Measurements from ENCODE around the gene KLF18.
"Not testable (repeated sequence)": the region's sequence is repeated elsewhere in the genome, so short reads cannot be mapped to it uniquely, and the experiment has no call there.

KLF18 gene

GRCh38 chr1:44141531-44141930 is at the start of gene KLF18:
Gene KLF18, minus strand, starts transcription at chr1:44141631. Its CDS starts 0 bp downstream, at chr1:44141631.
- no peak for DNase-seq

GRCh38 chr1:44174630-44175029 is 33.2 kb upstream of the KLF18 start:
- DNase-seq, result no peak

GRCh38 chr1:44170281-44170823 is 28.9 kb upstream of the KLF18 start:
- no peak for DNase-seq

GRCh38 chr1:44168520-44169098 is 27.2 kb upstream of the KLF18 start:
- DNase-seq, result no peak

DNA sequence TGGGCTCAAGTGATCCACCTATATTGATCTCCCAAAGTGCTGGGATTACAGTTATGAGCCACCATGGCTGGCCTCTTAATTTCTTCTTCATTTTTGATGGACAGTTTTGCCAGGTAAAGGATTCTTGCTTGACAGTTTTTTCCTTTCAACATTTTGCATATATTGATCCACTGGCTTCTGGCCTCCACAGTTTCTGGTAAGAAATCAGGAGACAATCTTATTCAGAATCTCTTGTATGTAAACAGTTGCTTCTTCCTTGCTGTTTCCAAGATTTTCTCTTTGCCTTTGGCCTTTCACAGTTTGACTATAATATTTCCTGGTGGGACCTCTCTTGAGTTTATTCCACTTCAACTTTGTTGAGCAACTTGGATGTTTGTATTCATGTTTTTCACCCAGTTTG is 20.1 kb upstream of the KLF18 start:
- DNase-seq, result no peak

- no peak for DNase-seq
Measured at GRCh38 chr1:44158871-44159270, 17.4 kb upstream of the KLF18 start.

DNA sequence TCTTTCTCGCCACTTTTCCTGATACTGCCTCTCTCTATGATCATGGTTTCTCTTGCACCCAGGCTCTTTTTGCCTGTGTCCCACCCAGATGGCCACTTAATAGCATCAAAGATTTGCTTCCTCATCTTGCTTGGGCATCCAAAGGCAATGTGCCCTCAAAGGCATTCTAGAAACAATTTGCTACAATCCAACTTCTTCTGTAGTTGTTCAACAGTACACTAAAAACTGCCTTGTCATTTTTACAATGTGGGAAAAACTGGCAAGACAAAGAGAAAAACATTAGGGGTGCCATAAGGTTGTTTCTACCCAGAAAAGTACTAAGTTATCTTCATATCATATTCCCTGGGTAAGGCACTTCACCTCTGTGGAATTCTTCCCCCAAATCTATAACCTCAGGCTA is 16.5 kb upstream of the KLF18 start:
- no peak for DNase-seq

DNA sequence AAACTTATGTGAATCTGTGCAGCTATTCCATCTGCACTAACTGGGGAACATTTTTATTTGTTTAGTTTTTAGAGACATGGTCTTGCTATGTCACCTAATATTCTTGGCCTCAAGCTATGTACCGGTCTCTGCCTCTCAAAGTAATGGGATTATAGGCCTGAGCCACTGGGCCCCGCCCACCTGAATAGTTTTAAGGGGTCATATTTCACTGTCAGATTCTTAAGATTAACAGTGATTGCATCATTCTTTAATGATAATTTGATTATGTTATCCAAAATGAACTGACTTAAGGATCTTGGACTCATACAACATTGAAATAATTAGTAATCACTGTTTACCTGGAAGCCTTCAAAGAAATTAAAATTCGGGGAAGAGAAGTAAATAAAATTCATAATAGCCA is 12.6 kb upstream of the KLF18 start:
- DNase-seq, result no peak

DNA sequence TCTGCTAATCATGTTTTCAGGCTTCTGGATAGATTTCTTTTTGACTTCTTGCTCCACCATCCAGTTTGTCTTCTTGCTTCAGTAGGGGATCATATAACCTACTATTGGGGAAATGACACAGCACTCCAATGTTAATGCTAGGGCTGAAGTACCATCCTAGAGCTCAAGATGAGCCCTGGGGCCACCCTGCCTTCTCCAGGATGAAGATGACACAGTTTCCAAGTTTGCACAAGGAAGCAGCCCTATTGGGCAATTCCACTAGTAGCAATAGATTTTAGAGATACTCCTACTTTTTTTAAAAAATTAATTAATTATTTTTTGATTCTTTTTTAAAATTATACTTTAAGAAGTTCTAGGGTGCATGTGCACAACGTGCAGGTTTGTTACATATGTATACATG is 11.3 kb upstream of the KLF18 start:
- no peak for DNase-seq

DNA sequence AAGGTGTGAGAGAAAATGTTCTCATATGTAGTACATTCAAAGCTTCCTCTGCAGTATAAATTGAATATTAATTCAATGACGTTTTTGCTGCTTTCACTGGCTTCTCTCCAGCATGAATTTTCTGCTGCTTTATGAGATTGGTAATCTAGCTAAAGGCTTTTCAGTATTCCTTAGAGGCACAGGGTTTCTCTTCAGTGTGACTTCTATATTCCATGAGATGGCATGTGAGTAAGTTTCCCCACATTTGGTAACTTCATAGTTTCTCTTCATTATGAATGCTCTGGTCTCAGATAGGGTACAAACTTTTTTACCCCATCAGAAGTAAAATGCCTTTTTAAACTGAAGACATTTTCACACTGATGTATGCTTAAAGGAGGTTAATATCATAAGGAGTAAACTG is 10.4 kb upstream of the KLF18 start:
- no peak for DNase-seq

DNA sequence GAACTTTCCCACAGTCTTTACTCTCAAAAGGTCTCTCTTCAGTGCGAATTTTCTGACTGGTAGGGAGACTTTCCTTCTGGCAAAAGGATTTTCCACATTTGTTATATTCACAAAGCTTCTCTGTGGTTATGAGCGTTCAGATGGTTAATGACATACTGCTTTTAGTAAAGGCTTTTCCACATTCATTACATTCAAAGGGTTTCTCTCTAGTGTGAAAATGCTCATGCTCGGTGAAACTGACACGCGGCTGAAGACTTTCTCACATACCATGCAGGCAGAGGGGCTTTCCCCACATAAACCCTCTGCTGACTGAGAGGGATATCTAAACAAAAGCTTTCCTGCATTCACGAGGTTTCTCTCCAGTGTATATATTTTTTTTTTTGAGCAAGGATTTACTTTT is 9.9 kb upstream of the KLF18 start:
- DNase-seq, result no peak

DNA sequence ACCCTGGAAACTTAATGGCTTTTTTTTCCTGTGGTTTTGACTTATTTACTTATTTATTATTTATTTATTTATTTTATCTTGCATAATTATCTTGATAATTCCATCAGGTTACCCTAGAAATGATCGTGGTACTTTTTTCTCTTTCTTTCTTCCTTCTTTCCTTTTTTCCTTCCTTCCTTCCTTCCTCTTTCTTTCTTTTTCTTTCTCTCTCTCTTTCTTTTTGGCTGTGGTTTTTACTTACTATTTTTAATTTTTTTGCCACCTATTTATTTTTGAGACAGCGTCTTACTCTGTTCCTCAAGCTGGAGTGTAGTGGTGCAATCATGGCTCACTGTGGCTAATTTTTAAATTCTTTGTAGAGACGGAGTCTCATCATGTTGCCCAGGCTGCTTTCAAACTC is 6.2 kb upstream of the KLF18 start:
- DNase-seq, result no peak

DNA sequence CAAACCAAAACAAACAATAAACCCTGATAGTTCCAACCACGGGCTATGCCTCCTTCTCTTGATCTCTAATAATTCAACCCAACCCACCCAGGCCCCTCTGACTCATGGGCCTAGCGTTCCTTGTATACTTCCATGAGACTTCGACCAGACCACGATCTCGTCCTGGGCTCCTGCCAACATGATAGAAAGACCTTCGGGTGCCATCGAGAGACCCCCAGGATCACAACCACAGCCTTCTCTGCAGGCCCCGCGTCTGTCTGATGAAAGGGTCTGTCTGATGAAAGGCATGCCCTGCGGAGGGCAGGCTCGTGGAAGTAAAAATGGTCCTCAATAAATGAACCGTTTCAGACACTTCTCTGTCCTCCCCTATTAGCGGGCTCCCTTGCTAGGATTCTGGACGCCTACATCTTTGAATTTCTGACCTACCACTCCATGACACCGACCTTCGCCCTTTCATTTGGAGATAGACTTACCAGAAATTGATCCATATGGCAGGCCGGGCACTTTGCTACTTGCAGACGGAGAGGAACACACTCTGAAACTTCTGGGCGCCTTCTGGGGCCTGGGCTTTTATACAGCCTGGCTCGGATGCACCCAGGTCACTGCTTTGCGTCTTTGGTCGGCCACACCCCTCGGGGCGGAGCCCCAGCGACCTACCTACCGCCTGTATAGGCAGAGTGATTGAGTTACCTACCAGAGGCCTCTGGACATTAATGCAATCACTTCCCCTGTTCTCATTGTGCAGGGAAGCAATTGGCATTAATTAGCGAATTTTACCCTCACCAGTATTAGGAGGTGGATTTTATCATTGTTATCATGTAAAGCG is 5.3 kb upstream of the KLF18 start:
- no peak for DNase-seq

DNA sequence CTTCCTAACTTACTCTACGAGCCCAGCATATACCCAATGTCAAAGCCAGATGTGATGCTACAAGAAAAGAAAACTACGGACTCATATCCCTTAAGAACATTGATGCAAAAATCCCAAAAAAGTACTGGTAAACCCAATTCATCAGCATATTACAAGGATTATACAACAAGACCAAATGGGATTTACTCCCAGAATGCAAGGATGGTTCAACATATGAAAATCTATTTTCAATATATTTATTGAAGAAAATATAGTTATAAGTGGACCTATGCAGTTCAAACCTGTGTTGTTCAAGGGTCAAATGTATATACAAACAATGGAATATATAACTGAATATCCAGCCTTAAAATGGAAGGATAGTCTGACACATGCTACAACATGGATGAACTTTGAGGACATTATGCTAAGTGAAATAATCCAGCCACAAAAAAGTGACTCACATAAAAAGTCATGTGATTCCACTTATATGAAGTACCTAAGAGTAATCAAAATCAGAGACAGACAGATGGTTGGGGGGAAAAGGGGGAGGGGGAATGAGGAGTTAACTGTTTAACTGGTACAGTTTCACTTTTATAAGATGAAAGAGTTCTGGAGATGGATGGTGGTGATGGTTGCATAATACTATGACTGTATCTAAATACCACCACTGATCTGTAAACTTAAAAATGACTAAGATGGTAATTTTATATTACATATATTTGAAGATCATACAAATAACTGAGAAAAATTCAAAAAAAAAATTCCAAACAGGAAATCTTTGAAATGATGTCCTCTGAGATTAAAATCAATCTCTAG is 3.7 kb upstream of the KLF18 start:
- no peak for DNase-seq

GRCh38 chr1:44139565-44139964 is 1.9 kb downstream of the KLF18 start:
- not testable (repeated sequence) for DNase-seq

- DNase-seq, result no peak
Measured at GRCh38 chr1:44138239-44138638, 3.2 kb downstream of the KLF18 start.

DNA sequence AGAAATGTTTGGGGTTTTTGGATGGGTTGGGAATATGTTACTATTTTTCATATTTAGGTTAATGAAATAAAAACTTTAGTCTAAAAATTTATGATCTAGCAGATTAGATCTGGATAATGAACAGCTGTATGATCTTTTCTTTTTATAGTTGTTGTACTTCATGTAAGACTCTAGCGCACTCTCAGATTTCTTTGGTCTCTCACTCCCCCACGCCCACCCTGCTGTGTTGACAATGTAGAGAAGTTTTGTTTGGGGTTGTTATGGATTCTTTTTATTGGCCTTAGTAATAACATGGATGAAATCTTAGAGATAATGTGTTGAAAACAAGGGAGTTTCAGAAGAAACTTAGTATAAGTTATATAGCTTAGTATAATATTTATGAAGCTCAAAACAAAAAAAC is 5.5 kb downstream of the KLF18 start:
- DNase-seq, result no peak

GRCh38 chr1:44134071-44134920 is 7.1 kb downstream of the KLF18 start:
- DNase-seq, result no peak

DNA sequence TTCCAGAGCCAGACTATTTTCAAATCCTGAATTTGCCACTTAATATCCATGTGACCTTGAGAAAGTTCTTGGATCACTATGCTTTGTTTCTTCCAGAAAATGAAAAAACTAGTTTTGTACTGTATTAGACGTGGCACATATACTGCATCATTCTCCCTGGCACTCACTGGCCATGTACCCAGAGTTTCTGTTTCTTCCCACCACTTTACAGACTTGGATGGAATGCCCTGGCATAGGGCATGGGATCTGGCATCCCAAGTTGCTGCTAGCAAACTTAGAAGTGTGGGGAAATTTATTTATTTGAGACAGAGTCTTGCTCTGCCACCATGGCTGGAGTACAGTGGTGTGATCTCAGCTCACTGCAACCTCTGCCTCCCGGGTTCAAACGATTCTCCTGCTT is 10.0 kb downstream of the KLF18 start:
- no peak for DNase-seq

DNA sequence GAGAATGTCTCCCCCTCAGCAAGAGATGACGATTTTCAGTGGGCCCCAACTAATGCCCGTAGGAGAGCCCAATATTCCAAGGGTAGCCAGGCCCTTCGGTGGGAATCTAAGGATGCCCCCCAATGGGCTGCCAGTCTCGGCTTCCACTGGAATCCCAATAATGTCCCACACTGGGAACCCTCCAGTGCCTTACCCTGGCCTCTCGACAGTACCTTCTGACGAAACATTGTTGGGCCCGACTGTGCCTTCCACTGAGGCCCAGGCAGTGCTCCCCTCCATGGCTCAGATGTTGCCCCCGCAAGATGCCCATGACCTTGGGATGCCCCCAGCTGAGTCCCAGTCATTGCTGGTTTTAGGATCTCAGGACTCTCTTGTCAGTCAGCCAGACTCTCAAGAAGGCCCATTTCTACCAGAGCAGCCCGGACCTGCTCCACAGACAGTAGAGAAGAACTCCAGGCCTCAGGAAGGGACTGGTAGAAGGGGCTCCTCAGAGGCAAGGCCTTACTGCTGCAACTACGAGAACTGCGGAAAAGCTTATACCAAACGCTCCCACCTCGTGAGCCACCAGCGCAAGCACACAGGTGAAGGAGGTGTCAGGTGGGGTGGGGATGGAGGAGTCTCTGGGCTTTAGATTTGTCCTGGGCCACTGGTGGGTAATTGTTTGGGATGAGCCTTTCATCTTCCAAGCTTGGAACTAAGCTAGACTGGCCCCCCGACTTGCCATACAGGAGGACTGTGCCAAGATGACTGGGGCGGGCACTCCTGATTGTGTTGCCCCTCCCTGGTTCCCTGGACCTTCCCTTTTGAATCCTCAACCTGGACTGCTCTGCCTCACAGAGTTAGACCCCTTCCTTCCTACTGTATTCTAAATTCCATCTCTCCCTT is 11.6 kb downstream of the KLF18 start:
- no peak for DNase-seq

DNA sequence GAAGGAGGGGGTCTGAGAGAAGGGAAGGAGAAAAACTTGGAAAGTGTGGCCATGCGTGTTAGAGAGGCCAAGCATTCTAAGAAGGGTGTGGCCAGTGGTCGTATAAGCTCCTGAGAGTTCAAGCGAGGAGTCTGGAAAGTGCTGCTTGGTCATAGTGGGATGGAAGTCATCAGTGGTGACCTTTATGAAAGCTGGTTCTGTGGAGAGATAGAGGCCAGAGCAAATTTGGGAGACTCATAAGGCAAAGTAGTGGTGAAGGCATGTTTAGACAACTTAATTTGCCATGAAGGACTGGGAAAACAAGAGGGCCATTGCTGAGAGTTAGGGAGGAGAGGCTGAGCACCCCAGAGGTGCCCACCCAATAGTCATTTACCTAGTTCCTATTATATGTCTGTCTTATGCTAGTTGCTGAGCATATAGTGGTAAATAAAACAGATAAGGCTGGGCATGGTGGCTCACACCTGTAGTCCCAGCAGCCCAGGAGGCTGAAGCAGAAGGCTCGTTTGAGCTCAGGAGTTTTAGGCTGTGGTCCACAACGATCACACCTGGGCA is 21.0 kb downstream of the KLF18 start:
- no peak for DNase-seq
